NT2/D1 (cell line): ENCODE measurements around the gene DAPK1.

ENCODE experiments used
- SUZ12 ChIP-seq: IDR thresholded peaks from 2 replicates; pipeline ENCODE4 v1.6.1; 2011; ENCODE audit not compliant: insufficient read length, insufficient read depth; ENCODE audit errors: extremely low read depth
- YY1 ChIP-seq: IDR thresholded peaks from 2 replicates; pipeline ENCODE4 v1.6.1; 2011; ENCODE audit not compliant: insufficient read length, insufficient read depth

GRCh38 chr9:87620731-87621322 lies 123.2 kb downstream of the DAPK1 start:
- TF ChIP-seq YY1 (no peak), SUZ12 (no peak)
